Measurements from ENCODE around the gene ERBB2.
"Not testable (repeated sequence)": the region's sequence is repeated elsewhere in the genome, so short reads cannot be mapped to it uniquely, and the experiment has no call there.

ERBB2 gene

GRCh38 chr17:39703913-39704312, 4.0 kb downstream of the ERBB2 start:
- DNase-seq (ENCODE audit: low spot score), result no peak

- DNase-seq (ENCODE audit: low spot score), result no peak
These were observed 5.1 kb downstream of the ERBB2 start for GRCh38 chr17:39704821-39705551.

- no peak for DNase-seq (ENCODE audit: low spot score)
These were observed 6.0 kb downstream of the ERBB2 start for GRCh38 chr17:39705786-39706348.

- no peak for DNase-seq (ENCODE audit: low spot score)
These were observed 6.5 kb downstream of the ERBB2 start for GRCh38 chr17:39706383-39706782.

GRCh38 chr17:39706921-39707337, 7.1 kb downstream of the ERBB2 start:
- DNase-seq (ENCODE audit: low spot score), result no peak

- no peak for DNase-seq (ENCODE audit: low spot score)
These were observed 9.6 kb downstream of the ERBB2 start for GRCh38 chr17:39709319-39709997.

GRCh38 chr17:39709998-39710964, 10.4 kb downstream of the ERBB2 start:
- DNase-seq (ENCODE audit: low spot score), result no peak

- not testable (repeated sequence) for DNase-seq (ENCODE audit: low spot score)
These were observed 11.2 kb downstream of the ERBB2 start for GRCh38 chr17:39711071-39711470.

- DNase-seq (ENCODE audit: low spot score), result no peak
These were observed 12.0 kb downstream of the ERBB2 start for GRCh38 chr17:39711851-39712250.

GRCh38 chr17:39714234-39714633, 14.4 kb downstream of the ERBB2 start:
- DNase-seq (ENCODE audit: low spot score), result no peak

- DNase-seq (ENCODE audit: low spot score), result no peak
These were observed 15.7 kb downstream of the ERBB2 start for GRCh38 chr17:39715375-39716072.

GRCh38 chr17:39716073-39716818, 16.4 kb downstream of the ERBB2 start:
- no peak for DNase-seq (ENCODE audit: low spot score)

GRCh38 chr17:39716879-39717536, 17.1 kb downstream of the ERBB2 start:
- no peak for DNase-seq (ENCODE audit: low spot score)

- DNase-seq (ENCODE audit: low spot score), result no peak
These were observed 17.8 kb downstream of the ERBB2 start for GRCh38 chr17:39717660-39718059.

GRCh38 chr17:39719563-39720355, 19.9 kb downstream of the ERBB2 start:
- DNase-seq (ENCODE audit: low spot score), result no peak

GRCh38 chr17:39722104-39722503, 22.2 kb downstream of the ERBB2 start:
- DNase-seq (ENCODE audit: low spot score), result no peak

GRCh38 chr17:39722965-39723848, 23.3 kb downstream of the ERBB2 start:
- DNase-seq (ENCODE audit: low spot score), result no peak

- no peak for DNase-seq (ENCODE audit: low spot score)
These were observed 24.9 kb downstream of the ERBB2 start for GRCh38 chr17:39724731-39725130.
